CD4-positive, alpha-beta T cell treated with Interleukin-6 for 4 hours (primary cell): ENCODE results near the gene POC5.
A peak's percentile ranks its signal among the peaks of the same experiment; 100 is the strongest.
"Not testable (repeated sequence)": the region's sequence is repeated elsewhere in the genome, so short reads cannot be mapped to it uniquely, and the experiment has no call there.

Source experiments
- DNase-seq: peaks from one replicate; pipeline ENCODE4 v3.0.0-alpha.2; 2020; ENCODE audit warnings: mixed read lengths

POC5 gene

DNA sequence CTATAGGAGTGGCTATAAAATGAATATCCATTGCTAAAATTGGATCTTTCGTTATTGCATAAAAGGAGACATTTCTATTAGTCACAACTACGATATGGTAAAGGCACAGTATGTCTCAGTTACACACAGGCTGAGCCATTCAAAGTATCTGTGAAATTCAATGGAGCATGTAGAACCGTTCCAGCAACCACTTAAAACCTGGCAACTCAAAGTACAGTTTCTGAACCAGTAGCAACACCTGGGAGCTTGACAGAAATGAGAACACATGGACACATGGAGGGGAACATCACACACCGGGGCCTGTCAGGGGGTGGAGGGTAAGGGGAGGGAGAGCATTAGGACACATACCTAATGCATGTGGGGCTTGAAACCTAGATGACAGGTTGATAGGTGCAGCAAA lies 15.4 kb downstream of the POC5 start:
- no peak for DNase-seq

GRCh38 chr5:75695472-75696351 lies 21.5 kb downstream of the POC5 start:
- DNase-seq, result not testable (repeated sequence)

DNA sequence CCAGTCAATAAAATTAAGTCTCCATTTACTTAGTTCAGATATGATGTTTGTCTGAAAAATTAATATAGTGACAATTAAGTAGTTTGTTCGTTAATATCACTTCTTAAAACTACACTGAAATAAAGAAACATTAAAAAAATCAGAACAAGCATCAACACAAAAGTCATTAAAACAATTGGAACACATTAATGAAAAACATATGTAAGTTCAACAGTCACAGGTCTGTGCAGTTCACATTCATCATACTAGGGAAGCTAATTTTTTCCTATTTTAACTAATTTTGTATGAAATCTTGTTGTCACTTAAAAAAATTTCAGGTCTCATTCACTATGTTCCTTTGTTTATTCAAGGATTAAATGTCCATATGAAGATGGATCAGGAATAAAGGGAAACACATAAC lies 22.5 kb downstream of the POC5 start:
- DNase-seq, result no peak

DNA sequence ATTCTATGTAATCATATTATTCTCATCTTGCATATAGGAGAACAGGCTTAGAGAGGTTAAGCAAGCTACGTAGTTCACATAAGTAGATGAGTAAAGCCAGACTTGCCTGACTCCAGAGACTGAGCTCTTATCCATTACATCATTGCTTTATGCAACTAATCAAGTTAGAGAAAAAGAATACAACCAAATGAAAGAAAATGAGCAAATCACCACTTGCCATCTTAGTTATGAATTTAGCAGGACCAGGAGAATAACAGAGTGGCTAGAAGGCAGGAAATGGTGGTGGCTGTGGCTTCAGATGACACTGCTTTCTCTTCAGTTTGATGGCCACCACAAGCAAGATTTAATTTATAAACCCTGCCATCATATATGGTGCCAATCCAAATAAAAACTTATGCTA lies 26.6 kb downstream of the POC5 start:
- no peak for DNase-seq

GRCh38 chr5:75686480-75686879 lies 30.8 kb downstream of the POC5 start:
- no peak for DNase-seq

GRCh38 chr5:75685141-75685540 lies 32.1 kb downstream of the POC5 start:
- DNase-seq, result no peak

DNA sequence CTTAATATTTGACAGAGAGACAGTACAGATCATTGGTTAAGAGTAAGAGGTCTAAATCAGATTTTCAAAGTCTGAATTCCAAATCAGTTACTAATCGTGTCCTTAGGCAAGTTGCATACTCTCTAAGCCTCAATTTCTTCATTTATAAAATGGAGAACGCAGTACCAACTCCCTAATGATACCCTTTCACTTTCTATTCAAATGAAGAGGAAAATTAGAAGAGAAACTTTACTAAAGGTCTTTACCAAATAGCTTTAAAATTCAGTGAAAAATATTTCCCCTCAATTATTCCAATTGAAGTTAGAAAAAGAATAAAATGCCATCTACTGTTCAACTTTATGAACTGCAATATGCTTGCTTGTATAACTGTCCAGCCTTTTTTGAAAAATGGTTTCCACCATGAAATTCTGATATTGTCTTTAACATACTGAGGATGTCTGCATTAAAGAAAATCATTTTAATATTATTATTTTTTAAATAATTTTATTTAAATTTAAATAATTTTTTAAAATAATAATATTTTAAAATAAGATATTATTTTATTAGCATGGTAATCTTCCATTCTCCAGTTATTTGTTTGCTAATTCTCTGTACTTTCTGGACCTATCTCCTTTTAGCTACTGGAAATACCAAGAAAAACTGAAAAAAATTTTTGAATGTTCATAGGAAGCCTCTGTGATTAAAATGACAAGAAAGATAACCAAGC lies 36.0 kb downstream of the POC5 start:
- no peak for DNase-seq

- no peak for DNase-seq
Observed at GRCh38 chr5:75678155-75678554, 39.1 kb downstream of the POC5 start.

DNA sequence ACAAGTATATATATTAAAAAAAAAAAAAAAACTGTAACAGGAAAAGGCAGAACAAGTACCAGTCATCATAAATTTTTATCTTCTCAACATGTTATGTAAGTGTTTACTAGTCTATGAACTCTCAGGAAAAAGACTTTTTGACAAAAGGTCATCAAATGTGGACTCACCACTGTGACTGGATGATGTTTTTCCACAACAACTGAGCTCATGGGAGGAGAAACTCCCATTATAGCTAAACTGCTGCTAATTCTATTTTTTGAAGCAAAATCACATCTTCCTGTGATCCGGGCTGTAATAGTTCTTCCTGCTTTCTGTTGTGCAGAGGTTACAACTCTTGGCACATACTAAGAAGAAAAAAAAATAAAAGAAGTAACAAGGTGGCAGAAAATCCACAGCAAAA lies 39.6 kb downstream of the POC5 start:
- DNase-seq, result no peak

GRCh38 chr5:75675783-75676182 lies 41.5 kb downstream of the POC5 start:
- DNase-seq, result no peak

DNA sequence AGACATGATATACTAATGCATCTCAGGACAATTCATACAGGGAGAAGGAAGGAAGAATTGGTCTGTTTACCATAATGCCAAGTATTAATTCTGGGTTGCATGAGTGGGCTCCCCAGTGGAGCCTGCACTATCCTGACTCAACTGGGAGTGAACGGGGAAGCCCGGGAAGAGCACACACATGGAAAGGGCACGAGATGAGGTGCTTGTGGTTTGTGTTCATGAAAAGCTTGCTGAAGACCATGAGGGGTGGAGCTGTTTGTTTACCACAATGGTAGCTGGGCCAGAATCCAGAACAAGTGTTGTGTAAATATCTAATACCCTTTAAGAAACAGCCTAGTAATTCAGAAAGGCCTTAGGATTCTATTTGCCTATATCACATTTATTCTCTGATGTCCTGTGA lies 44.6 kb downstream of the POC5 start:
- DNase-seq, result no peak

DNA sequence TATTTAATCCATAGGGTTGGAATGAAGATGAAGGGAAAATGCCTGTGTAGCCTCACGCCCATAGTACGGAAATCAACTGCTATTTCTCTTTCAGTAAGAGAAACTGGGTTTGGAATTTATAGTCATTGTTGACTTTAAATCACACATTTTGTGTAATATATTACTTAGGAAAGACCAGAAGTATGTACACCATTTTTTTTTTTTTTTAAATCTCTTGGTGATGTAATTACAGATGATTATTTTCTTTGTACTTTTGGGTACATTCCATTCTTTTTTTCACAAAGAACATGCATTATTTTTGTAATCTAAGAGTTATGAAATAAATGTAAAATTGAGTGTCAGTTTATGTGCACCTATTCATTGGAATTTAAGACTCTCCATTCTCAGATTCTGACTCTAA lies 45.7 kb downstream of the POC5 start:
- DNase-seq, result no peak

GRCh38 chr5:75670577-75670976 lies 46.7 kb downstream of the POC5 start:
- no peak for DNase-seq

DNA sequence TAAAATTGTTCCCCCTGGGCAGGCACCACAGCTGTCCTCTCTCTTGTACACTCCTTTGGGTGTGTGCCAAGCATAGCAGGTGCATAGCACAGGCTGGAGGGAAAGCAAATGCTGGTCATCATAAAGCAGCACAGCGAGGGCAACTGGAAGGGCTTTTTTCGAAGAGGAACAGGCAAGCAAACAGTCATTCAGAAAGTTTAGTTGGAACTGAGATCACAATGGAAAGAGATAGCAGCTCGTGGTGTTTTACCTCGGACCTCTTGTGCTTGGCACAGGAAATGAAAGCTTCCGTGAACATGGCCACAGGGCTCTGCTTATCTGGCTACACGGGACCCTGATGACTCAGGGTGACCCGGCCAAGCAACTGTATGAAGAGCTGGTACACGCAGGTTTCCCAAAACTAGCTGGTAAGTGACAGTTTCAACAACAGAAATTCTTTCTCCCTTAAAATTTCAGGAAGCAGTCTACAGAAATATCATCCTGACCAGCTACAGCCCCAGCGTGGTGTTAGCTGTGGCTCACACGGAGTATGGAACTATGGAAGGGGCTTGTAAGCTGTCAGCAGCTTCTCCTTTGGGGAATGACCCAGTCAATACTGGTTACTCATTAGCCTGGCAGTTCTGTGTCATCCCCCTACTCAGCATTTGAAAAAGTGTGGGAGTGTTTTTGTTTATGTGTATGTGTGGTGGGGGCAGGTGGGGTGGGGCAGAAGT lies 48.1 kb downstream of the POC5 start:
- DNase-seq, result peak; percentile 53

- no peak for DNase-seq
Observed at GRCh38 chr5:75668445-75668844, 48.8 kb downstream of the POC5 start.

DNA sequence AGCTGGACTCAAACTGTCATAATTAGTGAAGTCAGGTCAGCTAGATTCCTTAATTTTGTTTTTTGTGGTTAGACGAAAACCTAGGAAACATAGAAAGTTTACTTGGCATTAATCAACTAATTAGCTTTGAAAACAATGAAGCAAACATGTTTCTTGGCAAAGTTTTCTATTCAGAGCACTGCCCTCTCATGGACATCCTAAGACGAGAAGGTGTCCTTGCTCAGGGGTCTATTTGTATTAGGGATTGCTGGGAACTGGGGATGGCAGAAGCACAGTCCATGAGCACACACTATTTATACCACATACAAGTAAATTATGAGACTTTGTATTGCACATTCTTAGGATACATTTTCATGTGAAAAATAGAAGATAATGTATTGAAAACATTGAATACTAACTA lies 49.7 kb downstream of the POC5 start:
- no peak for DNase-seq

DNA sequence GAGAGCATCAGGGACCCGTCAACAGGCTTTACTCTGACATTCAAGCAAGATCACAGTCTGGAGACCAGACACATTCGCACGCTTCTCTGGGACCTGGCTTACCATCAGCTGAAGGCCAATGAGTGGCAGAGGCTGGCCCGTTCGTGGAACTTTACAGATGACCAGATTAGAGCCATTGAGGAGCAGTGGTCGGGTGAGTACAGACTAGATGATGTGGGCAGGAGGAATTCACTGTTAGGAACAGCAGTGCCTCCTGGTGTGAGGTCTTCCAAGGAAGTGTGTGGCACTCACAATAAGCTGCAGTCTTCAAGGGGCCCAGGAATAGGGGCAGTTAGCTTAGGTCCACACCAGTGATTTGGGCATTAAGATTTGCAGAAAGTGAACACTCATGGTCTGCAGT lies 50.4 kb downstream of the POC5 start:
- DNase-seq, result no peak

DNA sequence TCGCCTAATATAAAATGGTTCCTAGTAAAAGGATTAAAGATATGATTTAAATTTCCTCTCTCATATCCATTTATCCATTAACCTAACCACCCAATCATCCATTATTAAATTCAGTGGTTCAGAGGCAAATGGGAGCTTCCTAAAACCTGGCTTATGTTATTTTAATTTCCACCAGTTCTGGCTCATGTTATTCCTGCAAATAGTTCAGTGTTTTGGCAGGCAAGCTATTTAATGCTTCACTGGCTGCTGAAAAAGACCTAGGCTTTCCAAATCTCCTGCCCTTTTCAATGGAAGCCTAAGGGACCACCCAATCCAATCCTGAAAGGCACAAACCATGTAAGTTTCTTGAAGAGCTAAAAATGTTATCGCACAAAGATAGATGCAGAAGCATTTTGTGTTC lies 52.3 kb downstream of the POC5 start:
- no peak for DNase-seq

DNA sequence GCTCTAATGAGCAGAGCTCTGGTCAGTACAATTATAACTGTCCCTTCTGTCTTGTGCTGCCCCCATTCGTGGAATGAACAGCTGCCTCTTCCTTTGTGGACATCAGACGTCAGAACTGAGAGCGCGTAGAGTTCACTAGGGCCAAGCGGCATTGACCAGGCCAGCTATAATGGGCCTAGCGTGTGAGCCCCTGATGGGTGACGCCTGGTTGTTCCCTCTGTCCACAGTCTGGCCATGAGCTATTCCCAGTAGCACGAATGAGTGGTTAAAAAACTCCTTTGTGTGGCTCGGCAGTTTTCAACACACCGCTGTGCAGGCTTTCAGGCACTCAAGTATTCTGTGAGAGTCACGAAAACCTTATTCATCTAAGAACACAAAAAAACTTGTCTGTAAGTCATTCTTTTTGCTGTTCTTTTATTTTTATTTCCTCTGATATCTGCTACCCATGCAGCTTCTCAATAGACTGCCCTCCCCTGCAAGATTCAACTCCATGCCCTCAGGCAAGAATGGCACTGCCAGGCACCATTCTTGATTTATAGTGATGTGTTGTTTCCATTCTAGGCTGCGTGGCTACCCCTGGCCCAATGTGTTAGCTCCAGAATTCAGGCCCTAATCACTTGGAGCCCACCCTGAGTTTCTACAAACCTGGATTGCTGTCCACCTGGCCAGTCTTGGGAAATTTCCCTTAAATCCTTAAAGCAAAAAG lies 53.5 kb downstream of the POC5 start:
- no peak for DNase-seq

GRCh38 chr5:75662061-75662460 lies 55.2 kb downstream of the POC5 start:
- DNase-seq, result no peak

- no peak for DNase-seq
Observed at GRCh38 chr5:75660678-75661465, 56.4 kb downstream of the POC5 start.

DNA sequence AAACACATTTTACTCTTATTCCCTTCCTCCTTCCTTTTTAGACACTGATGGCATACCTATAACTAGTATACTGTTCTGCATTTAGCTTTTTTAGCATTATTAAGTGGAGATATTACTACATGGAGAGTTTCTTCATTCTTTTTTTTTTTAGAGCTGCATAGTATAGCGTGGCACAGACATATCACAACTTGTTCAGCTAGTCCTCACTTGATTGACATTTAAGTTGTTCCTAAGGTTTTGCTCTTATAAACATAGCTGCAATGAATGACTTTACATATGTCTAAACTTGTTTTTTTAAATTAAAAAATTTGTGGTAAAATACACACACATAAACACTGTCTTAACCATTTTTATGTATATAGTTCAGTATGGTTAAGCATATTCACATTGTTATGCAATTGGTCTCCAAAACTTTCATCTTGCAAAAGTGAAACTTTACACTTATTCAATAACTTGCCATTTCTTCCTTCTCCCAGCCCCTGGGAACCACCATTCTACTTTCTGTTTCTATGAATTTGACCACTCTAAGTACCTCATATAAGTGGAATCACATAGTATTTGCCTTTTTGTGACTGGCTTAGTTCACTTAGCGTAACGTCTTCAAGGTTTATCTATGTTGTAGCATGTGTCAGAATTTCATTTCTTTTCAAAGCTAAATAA lies 57.3 kb downstream of the POC5 start:
- no peak for DNase-seq
